ENCODE measurements around the gene ATXN7L1. TPM values are rescaled to one million over a fixed set of nuclear protein-coding genes. Genes with fewer than 3 reads are reported as not detected.

ATXN7L1 gene
- total RNA-seq, 2 experiments from 2014 or later, result 0.59 TPM; not detected in 1

DNA sequence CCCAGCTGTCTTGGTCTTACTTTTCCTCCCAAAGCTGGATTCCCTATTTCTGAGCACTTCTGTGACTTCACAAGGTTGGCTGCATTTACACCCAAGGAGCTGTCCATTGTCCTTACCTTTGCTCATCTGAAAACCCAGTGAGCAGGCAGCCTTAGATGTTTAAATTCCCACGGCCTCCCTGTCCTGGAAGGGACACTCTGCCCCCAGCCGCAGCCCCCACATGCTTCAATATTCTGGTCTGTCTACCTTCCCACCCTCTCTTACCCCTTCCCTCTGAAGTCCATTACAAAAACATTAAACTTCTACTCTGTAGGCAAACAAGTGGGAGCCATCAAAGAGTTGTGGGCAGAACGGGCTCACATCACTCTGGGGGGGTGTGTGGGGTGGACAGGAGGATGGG, 221.3 kb downstream of the ATXN7L1 start:
- Histone ChIP-seq H3K79me2 (ENCODE audit: insufficient read depth, low read depth, low read length) (no peaks in the 10 kb centered on the region), H2AFZ (ENCODE audit: low read length) (no peak overlapping the region), H3K36me3 (ENCODE audit: insufficient read depth, low read length) (no peaks in the 10 kb centered on the region), H3K9me3 (ENCODE audit: low read length) (no peaks in the 10 kb centered on the region), H4K20me1 (ENCODE audit: insufficient read depth, low read length) (no peaks in the 10 kb centered on the region), H3K4me2 (ENCODE audit: low read length) (no peak overlapping the region), H3K4me1 (ENCODE audit: insufficient read depth, low read length, poor library complexity, severe bottlenecking) (no peaks in the 10 kb centered on the region), H3K4me3 (ENCODE audit: low read depth, low read length, poor library complexity, severe bottlenecking) (no peak overlapping the region), H3K27ac (ENCODE audit: low read depth, low read length, poor library complexity, severe bottlenecking) (no peak overlapping the region), H3K9me2 (ENCODE audit: insufficient read depth, low read length) (no peaks in the 10 kb centered on the region)
- intact Hi-C loops (cut with micrococcal nuclease; ENCODE audit: unreplicated experiment), result no loop called here
- DNase-seq (ENCODE audit: low spot score), result no peak
- POLR2A ChIA-PET, result no interaction called here
- TF ChIP-seq EZH2phosphoT487 (IDR thresholded peaks at IDR 0.05; ENCODE audit: borderline replicate concordance, low read depth, low read length) (no peak), CTCF (conservative IDR thresholded peaks at IDR 0.05; ENCODE audit: low read length) (no peak)
- BruUV-seq (replicated peaks), result no TSS peak
- CTCF ChIA-PET (ENCODE audit: unreplicated experiment), result no interaction called here

GRCh38 chr7:105654095-105654686, 222.2 kb downstream of the ATXN7L1 start:
- BruUV-seq (replicated peaks), result no TSS peak
- no peak for DNase-seq (ENCODE audit: low spot score)
- H3K4me1 ChIP-seq (ENCODE audit: insufficient read depth, low read length, poor library complexity, severe bottlenecking), result no peaks in the 10 kb centered on the region
- TF ChIP-seq CTCF (conservative IDR thresholded peaks at IDR 0.05; ENCODE audit: low read length) (no peak), EZH2phosphoT487 (IDR thresholded peaks at IDR 0.05; ENCODE audit: borderline replicate concordance, low read depth, low read length) (no peak)
- no peak overlapping the region for H3K4me2 ChIP-seq (ENCODE audit: low read length)
- H3K36me3 ChIP-seq (ENCODE audit: insufficient read depth, low read length), result no peaks in the 10 kb centered on the region
- no peaks in the 10 kb centered on the region for H3K9me3 ChIP-seq (ENCODE audit: low read length)
- no peak overlapping the region for H3K4me3 ChIP-seq (ENCODE audit: low read depth, low read length, poor library complexity, severe bottlenecking)
- CTCF ChIA-PET (ENCODE audit: unreplicated experiment), result interaction anchor here (0.6 kb wide), 1 partner anchor 397 kb away, joined by 3 read pairs; no protein-coding TSS in a partner anchor
- H3K27ac ChIP-seq (ENCODE audit: low read depth, low read length, poor library complexity, severe bottlenecking), result no peak overlapping the region
- H3K79me2 ChIP-seq (ENCODE audit: insufficient read depth, low read depth, low read length), result no peaks in the 10 kb centered on the region
- POLR2A ChIA-PET, result interaction anchor here (0.7 kb wide), 1 partner anchor 1349 kb away, joined by 3 read pairs; no protein-coding TSS in a partner anchor
- no peaks in the 10 kb centered on the region for H4K20me1 ChIP-seq (ENCODE audit: insufficient read depth, low read length)
- intact Hi-C loops (cut with micrococcal nuclease; ENCODE audit: unreplicated experiment), result no loop called here
- no peak overlapping the region for H2AFZ ChIP-seq (ENCODE audit: low read length)
- no peaks in the 10 kb centered on the region for H3K9me2 ChIP-seq (ENCODE audit: insufficient read depth, low read length)

DNA sequence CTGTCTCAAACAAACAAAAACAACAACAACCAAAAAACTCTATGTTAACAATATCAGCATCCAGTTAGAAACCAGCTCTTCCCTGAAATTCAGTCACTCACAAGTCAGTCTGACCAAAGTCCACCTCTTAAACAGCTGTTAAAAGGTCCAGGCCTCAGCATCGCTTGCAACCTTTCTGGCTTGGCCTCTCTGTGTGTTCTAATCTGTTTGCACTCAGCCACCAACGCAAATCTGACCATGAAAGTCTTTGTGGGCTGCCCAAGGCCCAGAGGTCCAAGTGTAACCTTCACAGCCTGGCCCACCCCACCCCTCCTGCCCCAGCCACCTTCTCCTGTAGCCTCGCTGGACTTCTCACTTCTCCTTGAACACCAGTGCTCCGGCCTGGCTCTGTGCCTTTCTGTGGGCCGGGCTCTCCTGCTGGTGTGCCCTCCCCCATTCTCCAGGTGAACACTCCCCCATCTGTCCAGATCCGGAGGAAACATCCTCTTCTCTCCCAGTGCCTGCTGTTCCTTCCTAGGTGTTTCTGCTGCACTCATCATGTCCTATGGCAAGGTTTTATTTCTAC, 222.9 kb downstream of the ATXN7L1 start:
- Histone ChIP-seq H3K4me3 (ENCODE audit: low read depth, low read length, poor library complexity, severe bottlenecking) (no peak overlapping the region), H3K9me3 (ENCODE audit: low read length) (no peaks in the 10 kb centered on the region), H2AFZ (ENCODE audit: low read length) (no peak overlapping the region), H3K27ac (ENCODE audit: low read depth, low read length, poor library complexity, severe bottlenecking) (no peak overlapping the region), H3K9me2 (ENCODE audit: insufficient read depth, low read length) (no peaks in the 10 kb centered on the region), H3K36me3 (ENCODE audit: insufficient read depth, low read length) (no peaks in the 10 kb centered on the region), H3K4me2 (ENCODE audit: low read length) (no peak overlapping the region), H4K20me1 (ENCODE audit: insufficient read depth, low read length) (no peaks in the 10 kb centered on the region), H3K4me1 (ENCODE audit: insufficient read depth, low read length, poor library complexity, severe bottlenecking) (no peaks in the 10 kb centered on the region), H3K79me2 (ENCODE audit: insufficient read depth, low read depth, low read length) (no peaks in the 10 kb centered on the region)
- intact Hi-C loops (cut with micrococcal nuclease; ENCODE audit: unreplicated experiment), result loop anchor here (2.0 kb wide), 1 partner anchor 513 kb away; no protein-coding TSS in a partner anchor
- BruUV-seq (replicated peaks), result no TSS peak
- ChIA-PET POLR2A (interaction anchor here (0.7 kb wide), 1 partner anchor 79 kb away, joined by 3 read pairs; no protein-coding TSS in a partner anchor), CTCF (ENCODE audit: unreplicated experiment) (interaction anchor here (0.6 kb wide), 1 partner anchor 398 kb away, joined by 3 read pairs; no protein-coding TSS in a partner anchor)
- DNase-seq (ENCODE audit: low spot score), result no peak
- TF ChIP-seq EZH2phosphoT487 (IDR thresholded peaks at IDR 0.05; ENCODE audit: borderline replicate concordance, low read depth, low read length), result no peak
- no peak for TF ChIP-seq CTCF (conservative IDR thresholded peaks at IDR 0.05; ENCODE audit: low read length)

Measured in OCI-LY7 (cell line).